Endothelial cell of umbilical vein (primary cell): ENCODE data around the gene KHNYN. TPM values are rescaled to one million over a fixed set of nuclear protein-coding genes. Genes with fewer than 3 reads are reported as not detected.

Experiments
- BruUV-seq: library from RNA; stranded (reverse); fragments of 400-500 nt; replicated peaks from 2 replicates; lab custom pipeline; 2021; lab: Mats Ljungman, UMichigan
- CTCF ChIA-PET: fragments of 300-600, 350-600 bp; sonication (Branson Sonifier 250); formaldehyde crosslinking; loops from one replicate; lab custom pipeline; 2021; ENCODE audit warnings: antibody characterized with exemption, inconsistent platforms; lab: Charles Lee
- POLR2A ChIA-PET: fragments of 300-600, 350-600 bp; sonication (Branson Sonifier 250); formaldehyde crosslinking; loops from one replicate; lab custom pipeline; 2021; ENCODE audit warnings: antibody characterized with exemption, inconsistent platforms; lab: Charles Lee
- DNase-seq: peaks from one replicate; pipeline ENCODE4 v3.0.0-alpha.2; 2011; ENCODE audit warnings: low read depth, low spot score
- FAIRE-seq: peaks from 2 replicates; lab custom pipeline; 2011; peaks lifted over from hg19 to GRCh38; lab: Jason Lieb, UNC
- H2AFZ ChIP-seq: 2 replicates; pipeline ENCODE4 v1.6.0; 2012; ENCODE audit warnings: low read depth, low read length, control low read depth, inconsistent platforms
- H3K27ac ChIP-seq: 2 replicates; pipeline ENCODE4 v1.5.1; 2011; ENCODE audit warnings: low read depth, mild to moderate bottlenecking, control low read depth, low read length, moderate library complexity; ENCODE audit not compliant: insufficient read depth
- H3K27me3 ChIP-seq, 2 experiments: 2 replicates each; pipeline versions ENCODE4 v1.6.0 to v1.6.1; 2011; ENCODE audit warnings: low read length in 2 of 2, mixed read lengths in 1 of 2; ENCODE audit not compliant: control insufficient read depth in 2 of 2, insufficient read depth in 2 of 2
- H3K36me3 ChIP-seq, 2 experiments: 2 replicates in 1 of 2; 3 replicates in 1 of 2; pipeline ENCODE4 v1.5.1; 2011; ENCODE audit warnings: low read length in 2 of 2, mild to moderate bottlenecking in 1 of 2, moderate library complexity in 1 of 2; ENCODE audit not compliant: control insufficient read depth in 2 of 2, insufficient read depth in 2 of 2; ENCODE audit errors: extremely low read depth in 1 of 2
- H3K4me1 ChIP-seq: 3 replicates; pipeline ENCODE4 v1.5.1; 2011; ENCODE audit warnings: mild to moderate bottlenecking, low read length; ENCODE audit not compliant: control insufficient read depth, insufficient read depth; ENCODE audit errors: extremely low read depth
- H3K4me2 ChIP-seq: 2 replicates; pipeline ENCODE4 v1.6.1; 2011; ENCODE audit warnings: low read length, control low read depth, mixed read lengths; ENCODE audit not compliant: insufficient read depth
- H3K4me3 ChIP-seq, 3 experiments: fragments of 200-600 bp in 1 of 3; sonication (generic), shearing (Covaris generic) in 1 of 3; replicated peaks in 1 of 3; 2 replicates each; pipeline ENCODE4 v1.5.1; 2011 to 2016; ENCODE audit warnings: control low read depth in 3 of 3, low read length in 3 of 3, mild to moderate bottlenecking in 2 of 3, inconsistent platforms in 1 of 3, low read depth in 1 of 3, moderate library complexity in 1 of 3; ENCODE audit not compliant: insufficient read depth in 1 of 3
- H3K79me2 ChIP-seq: 2 replicates; pipeline ENCODE4 v1.6.0; 2012; ENCODE audit warnings: low read length, inconsistent platforms; ENCODE audit not compliant: control insufficient read depth, insufficient read depth
- H3K9ac ChIP-seq: replicated peaks from 2 replicates; pipeline ENCODE3; 2011; ENCODE audit warnings: low read length, control low read depth; ENCODE audit not compliant: insufficient read depth; ENCODE audit errors: extremely low read depth
- H3K9me1 ChIP-seq: replicated peaks from 3 replicates; pipeline ENCODE4 v1.6.0; 2011; ENCODE audit warnings: mild to moderate bottlenecking, low read length; ENCODE audit not compliant: control insufficient read depth, insufficient read depth; ENCODE audit errors: extremely low read depth
- H3K9me3 ChIP-seq: replicated peaks from 2 replicates; pipeline ENCODE4 v1.5.1; 2012; ENCODE audit warnings: low read length, inconsistent platforms; ENCODE audit not compliant: control insufficient read depth, insufficient read depth
- H4K20me1 ChIP-seq: replicated peaks from 2 replicates; pipeline ENCODE3; 2011; ENCODE audit warnings: mild to moderate bottlenecking, low read length; ENCODE audit not compliant: control insufficient read depth, insufficient read depth; ENCODE audit errors: extremely low read depth
- CTCF ChIP-seq, 2 donors: IDR thresholded peaks; 1 replicate in 1 of 2; 2 replicates in 1 of 2; pipeline ENCODE4 v1.5.1; 2011; ENCODE audit warnings: low read length in 2 of 2, mild to moderate bottlenecking in 2 of 2, moderate library complexity in 2 of 2, control low read depth in 1 of 2, inconsistent platforms in 1 of 2, low read depth in 1 of 2; ENCODE audit not compliant: insufficient read depth in 1 of 2; ENCODE audit errors: extremely low read depth in 1 of 2
- EZH2 ChIP-seq: IDR thresholded peaks from 2 replicates; pipeline ENCODE4 v1.6.1; 2012; ENCODE audit warnings: borderline replicate concordance, low read depth, mild to moderate bottlenecking, moderate library complexity, low read length, inconsistent platforms; ENCODE audit not compliant: severe bottlenecking
- FOS ChIP-seq: IDR thresholded peaks from 2 replicates; pipeline ENCODE4 v1.6.1; 2011; ENCODE audit warnings: mild to moderate bottlenecking, low read length, moderate library complexity, borderline replicate concordance; ENCODE audit not compliant: insufficient read depth
- GATA2 ChIP-seq: IDR thresholded peaks from 2 replicates; pipeline ENCODE4 v1.7.0; 2011; ENCODE audit warnings: low read depth, mild to moderate bottlenecking, moderate library complexity, mixed read lengths, low read length; ENCODE audit not compliant: insufficient read length, insufficient read depth
- JUN ChIP-seq: IDR thresholded peaks from 2 replicates; pipeline ENCODE4 v1.6.1; 2011; ENCODE audit warnings: borderline replicate concordance, low read depth; ENCODE audit not compliant: insufficient read length, insufficient read depth
- MAX ChIP-seq: IDR thresholded peaks from 2 replicates; pipeline ENCODE4 v1.6.1; 2011; ENCODE audit not compliant: insufficient read depth, insufficient read length
- MYC ChIP-seq: IDR thresholded peaks from one replicate; pipeline ENCODE4 v1.6.1; 2011; ENCODE audit warnings: mild to moderate bottlenecking, low read depth, low read length
- POLR2A ChIP-seq: IDR thresholded peaks from 2 replicates; pipeline ENCODE4 v1.6.1; 2012; ENCODE audit warnings: low read depth, mild to moderate bottlenecking, control low read depth, low read length
- POLR2AphosphoS5 ChIP-seq: IDR thresholded peaks from 2 replicates; pipeline ENCODE4 v1.6.1; 2012; ENCODE audit warnings: low read depth, mild to moderate bottlenecking, control low read depth, low read length, moderate library complexity; ENCODE audit not compliant: insufficient read depth
- dilution Hi-C: fragments of 300-500 bp; cut with MboI; formaldehyde crosslinking; loops from one replicate; pipeline ENCODE4 v1.15.0; 2019; ENCODE audit warnings: low sequenced_read_pairs; ENCODE audit not compliant: extremely low pct_ligation_motif_present
- intact Hi-C: fragments of 100-400 bp; cut with micrococcal nuclease; formaldehyde crosslinking; loops from one replicate; pipeline ENCODE4 v1.10.0; 2022
- polyA plus RNA-seq, 4 experiments: library from polyadenylated mRNA; depleted of rRNA in 3 of 4; stranded (reverse) in 3 of 4; unstranded in 1 of 4; fragments of >200 nt; gene quantifications; 2 replicates each; pipeline versions ENCODE4 v1.2.1 to v1.2.3, GENCODE V29; 2011 to 2012; ENCODE audit warnings: missing spikeins in 1 of 4
- total RNA-seq: library from RNA; stranded (reverse); gene quantifications from 2 replicates; pipeline ENCODE4 v1.2.3, GENCODE V29; 2021

The KHNYN gene
- total and polyA plus RNA-seq, 2 donors (not counting 3 experiments of a cell fraction or from before 2014, with no cell fraction given): 25.4 to 63.3 TPM

- no peaks in the 10 kb centered on the region for H3K9me1 ChIP-seq
- POLR2A ChIA-PET: interaction anchor here (0.5 kb wide), 1 partner anchor 200 kb away, joined by 3 read pairs; no protein-coding TSS in a partner anchor
- DNase-seq (no peak), FAIRE-seq (no peak)
- TF ChIP-seq MYC (no peak), GATA2 (no peak), CTCF (IDR thresholded peaks at IDR 0.05; ENCODE audit: extremely low read depth in 1 of 2, insufficient read depth in 1 of 2, low read depth in 1 of 2, low read length in 2 of 2) (no peak), MAX (no peak), POLR2A (no peak), FOS (no peak), POLR2AphosphoS5 (no peak), JUN (no peak), EZH2 (no peak)
- no peak overlapping the region for H3K27ac ChIP-seq
- H4K20me1 ChIP-seq: no peaks in the 10 kb centered on the region
- intact Hi-C loops: no loop called here
- dilution Hi-C loops: no loop called here
- H3K4me2 ChIP-seq: no peak overlapping the region
- H3K9ac ChIP-seq: no peak overlapping the region
- CTCF ChIA-PET: interaction anchor here (0.9 to 8.7 kb wide), 8 partner anchors 10 to 81 kb away, joined by 3 to 86 read pairs (median 6); partner anchors contain the start of genes ADCY4, CBLN3 and KHNYN
- peaks cover 14% of the 10 kb centered on the region for H3K4me1 ChIP-seq
- no peaks in the 10 kb centered on the region for H3K9me3 ChIP-seq
- BruUV-seq: no TSS peak
- no peaks in the 10 kb centered on the region for H3K27me3 ChIP-seq
- no peak overlapping the region for H2AFZ ChIP-seq
- H3K79me2 ChIP-seq: no peaks in the 10 kb centered on the region
- no peak overlapping the region for H3K4me3 ChIP-seq
- peaks cover 4 to 45% of the 10 kb centered on the region in 2 experiments for H3K36me3 ChIP-seq
Measured at GRCh38 chr14:24414077-24414476, 15.7 kb upstream of the KHNYN start.
